Tibial nerve (tissue), 4 donors: ENCODE data around the gene C3orf80.

Experiments used
- EP300 ChIP-seq, 2 donors: sonication (generic); formaldehyde crosslinking; IDR thresholded peaks; one replicate each; pipeline ENCODE4 v1.6.1; 2017; ENCODE audit warnings: antibody characterized with exemption in 2 of 2, mild to moderate bottlenecking in 1 of 2
- POLR2A ChIP-seq, 2 donors: fragments of 450-650 bp; IDR thresholded peaks; one replicate each; pipeline ENCODE4 v1.6.1; 2017; ENCODE audit warnings: antibody characterized with exemption in 2 of 2, mild to moderate bottlenecking in 2 of 2, moderate library complexity in 2 of 2
- TF ChIP-seq, protein P1 (sequence below), 5 experiments: fragments of 200-600 bp in 3 of 5; fragments of 450-650 bp in 2 of 5; sonication (generic) in 3 of 5; IDR thresholded peaks; one replicate each; pipeline ENCODE4 v1.5.1; 2016 to 2019; ENCODE audit warnings: antibody characterized with exemption in 5 of 5, mild to moderate bottlenecking in 3 of 5, moderate library complexity in 2 of 5

DNA sequence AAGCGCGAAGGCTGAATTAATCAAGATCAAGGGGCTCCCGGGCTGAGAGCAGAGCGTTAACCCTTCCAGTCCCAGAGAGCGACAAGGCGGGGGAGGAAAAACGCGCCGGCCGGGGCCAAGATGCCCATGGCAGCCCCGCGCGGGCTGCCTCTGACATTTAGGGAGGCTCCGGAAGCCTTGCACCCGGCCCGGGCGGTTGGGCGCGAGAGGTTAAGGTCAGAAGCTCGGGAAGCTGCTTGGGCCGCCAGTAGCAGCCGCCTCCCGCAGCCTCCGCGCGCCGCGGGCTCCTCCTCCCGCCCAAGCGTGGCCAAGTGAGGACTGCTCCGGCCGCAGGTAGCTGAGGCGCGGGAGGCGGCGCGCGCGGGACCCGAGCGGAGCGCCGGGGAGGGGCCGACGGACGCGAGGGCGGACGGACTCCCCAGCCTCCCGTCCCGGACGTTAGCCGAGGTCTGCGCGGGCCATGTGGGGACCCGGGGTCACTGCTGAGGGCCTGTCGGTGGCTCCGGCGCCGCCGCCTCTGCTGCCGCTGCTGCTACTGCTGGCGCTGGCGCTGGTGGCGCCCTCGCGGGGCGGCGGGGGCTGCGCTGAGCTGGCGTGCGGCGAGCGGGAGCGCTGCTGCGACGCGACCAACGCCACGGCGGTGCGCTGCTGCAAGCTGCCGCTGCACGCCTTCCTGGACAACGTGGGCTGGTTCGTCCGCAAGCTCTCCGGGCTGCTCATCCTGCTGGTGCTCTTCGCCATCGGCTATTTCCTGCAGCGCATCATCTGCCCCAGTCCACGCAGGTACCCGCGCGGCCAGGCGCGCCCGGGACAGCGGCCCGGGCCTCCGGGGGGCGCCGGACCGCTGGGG lies at the start of gene C3orf80:
- TF ChIP-seq POLR2A (IDR thresholded peaks at IDR 0.05) (no peak), EP300 (IDR thresholded peaks at IDR 0.05) (no peak)
- TF ChIP-seq, protein P1, sequence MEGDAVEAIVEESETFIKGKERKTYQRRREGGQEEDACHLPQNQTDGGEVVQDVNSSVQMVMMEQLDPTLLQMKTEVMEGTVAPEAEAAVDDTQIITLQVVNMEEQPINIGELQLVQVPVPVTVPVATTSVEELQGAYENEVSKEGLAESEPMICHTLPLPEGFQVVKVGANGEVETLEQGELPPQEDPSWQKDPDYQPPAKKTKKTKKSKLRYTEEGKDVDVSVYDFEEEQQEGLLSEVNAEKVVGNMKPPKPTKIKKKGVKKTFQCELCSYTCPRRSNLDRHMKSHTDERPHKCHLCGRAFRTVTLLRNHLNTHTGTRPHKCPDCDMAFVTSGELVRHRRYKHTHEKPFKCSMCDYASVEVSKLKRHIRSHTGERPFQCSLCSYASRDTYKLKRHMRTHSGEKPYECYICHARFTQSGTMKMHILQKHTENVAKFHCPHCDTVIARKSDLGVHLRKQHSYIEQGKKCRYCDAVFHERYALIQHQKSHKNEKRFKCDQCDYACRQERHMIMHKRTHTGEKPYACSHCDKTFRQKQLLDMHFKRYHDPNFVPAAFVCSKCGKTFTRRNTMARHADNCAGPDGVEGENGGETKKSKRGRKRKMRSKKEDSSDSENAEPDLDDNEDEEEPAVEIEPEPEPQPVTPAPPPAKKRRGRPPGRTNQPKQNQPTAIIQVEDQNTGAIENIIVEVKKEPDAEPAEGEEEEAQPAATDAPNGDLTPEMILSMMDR (IDR thresholded peaks at IDR 0.05), result peak in 2 of 5 experiments; percentile 16 to 24
